HL-60/S4 treated with phorbol 12-myristate 13-acetate at 8.2 ng/mL for 4 days and 3 days (cell line): ENCODE data around the gene LRP1-AS.

Source experiments
- in situ Hi-C: fragments of 300-500 bp; cut with MboI; formaldehyde crosslinking; loops from 2 replicates; pipeline ENCODE4 v1.15.0; 2022; ENCODE audit warnings: low sequenced_read_pairs

The LRP1-AS gene

DNA sequence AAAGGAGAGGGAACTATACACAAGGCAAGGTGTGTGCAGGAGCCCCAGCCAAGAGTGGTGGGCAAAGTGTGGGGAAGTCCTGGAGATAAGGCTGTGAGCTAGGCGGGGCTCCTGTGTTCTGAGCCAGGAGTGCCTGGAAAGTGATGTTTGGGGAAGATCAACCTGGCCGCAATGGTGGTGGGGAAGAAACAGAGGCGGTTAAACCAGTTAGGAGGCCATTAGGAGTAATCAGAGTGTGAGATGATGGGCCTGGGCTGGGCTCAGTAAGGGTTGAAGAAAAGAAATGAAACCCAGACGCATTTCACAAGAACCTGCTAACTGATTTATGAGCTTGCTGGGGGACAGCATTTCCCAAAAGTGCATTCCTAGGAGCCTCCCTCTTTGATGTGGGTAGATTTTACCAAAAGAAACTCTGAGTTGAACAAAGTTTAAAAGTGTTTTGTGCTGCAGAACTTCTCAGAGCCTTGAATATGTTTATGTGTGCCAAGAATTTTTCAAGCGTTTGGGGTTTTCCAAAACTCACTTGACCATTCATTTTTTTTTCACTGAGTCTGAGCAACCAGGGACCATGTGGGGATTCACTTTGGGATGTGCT is 34.2 kb upstream of the LRP1-AS start:
- in situ Hi-C loops = loop anchor here (25.0 kb wide), 1 partner anchor 419 kb away; the partner anchor contains the start of genes HSD17B6 and PRIM1

DNA sequence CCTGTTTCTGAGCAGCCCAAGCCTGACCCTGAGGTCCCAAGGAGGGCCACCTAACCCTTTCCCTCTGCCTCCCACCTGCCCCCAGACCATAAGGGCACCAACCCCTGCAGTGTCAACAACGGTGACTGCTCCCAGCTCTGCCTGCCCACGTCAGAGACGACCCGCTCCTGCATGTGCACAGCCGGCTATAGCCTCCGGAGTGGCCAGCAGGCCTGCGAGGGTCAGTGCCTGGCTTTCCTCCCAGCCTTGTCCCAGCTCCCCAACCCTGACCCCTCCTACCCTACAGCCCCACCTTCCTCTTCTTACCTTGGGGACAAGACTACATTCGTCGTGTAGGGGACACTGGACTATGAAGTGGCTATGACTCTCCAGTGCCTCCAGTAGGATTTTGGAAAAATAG is 33.7 kb upstream of the LRP1-AS start:
- in situ Hi-C loops = loop anchor here (25.0 kb wide), 1 partner anchor 419 kb away; the partner anchor contains the start of genes HSD17B6 and PRIM1

DNA sequence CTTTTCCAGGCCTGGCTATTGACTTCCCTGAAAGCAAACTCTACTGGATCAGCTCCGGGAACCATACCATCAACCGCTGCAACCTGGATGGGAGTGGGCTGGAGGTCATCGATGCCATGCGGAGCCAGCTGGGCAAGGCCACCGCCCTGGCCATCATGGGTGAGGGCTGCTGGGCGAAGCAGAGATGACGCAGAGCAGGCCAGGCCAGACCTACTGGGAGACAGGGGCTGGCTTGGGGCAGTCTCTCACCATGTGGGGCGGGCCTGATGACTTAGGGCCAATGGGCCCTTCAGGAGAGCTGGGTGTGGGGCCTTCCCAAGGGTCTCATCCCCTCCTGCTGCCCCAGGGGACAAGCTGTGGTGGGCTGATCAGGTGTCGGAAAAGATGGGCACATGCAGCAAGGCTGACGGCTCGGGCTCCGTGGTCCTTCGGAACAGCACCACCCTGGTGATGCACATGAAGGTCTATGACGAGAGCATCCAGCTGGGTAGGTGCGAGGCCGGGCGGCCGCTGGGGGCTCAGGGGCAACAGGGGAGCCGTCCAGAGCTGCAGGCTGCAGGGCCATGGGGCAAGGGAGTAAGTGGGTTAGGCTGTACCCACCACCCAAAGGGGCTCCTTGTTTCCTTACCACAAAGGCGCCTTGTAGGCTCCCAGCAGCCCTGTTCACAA is 33.0 kb upstream of the LRP1-AS start:
- in situ Hi-C loops = loop anchor here (25.0 kb wide), 1 partner anchor 418 kb away; the partner anchor contains the start of genes HSD17B6 and PRIM1

DNA sequence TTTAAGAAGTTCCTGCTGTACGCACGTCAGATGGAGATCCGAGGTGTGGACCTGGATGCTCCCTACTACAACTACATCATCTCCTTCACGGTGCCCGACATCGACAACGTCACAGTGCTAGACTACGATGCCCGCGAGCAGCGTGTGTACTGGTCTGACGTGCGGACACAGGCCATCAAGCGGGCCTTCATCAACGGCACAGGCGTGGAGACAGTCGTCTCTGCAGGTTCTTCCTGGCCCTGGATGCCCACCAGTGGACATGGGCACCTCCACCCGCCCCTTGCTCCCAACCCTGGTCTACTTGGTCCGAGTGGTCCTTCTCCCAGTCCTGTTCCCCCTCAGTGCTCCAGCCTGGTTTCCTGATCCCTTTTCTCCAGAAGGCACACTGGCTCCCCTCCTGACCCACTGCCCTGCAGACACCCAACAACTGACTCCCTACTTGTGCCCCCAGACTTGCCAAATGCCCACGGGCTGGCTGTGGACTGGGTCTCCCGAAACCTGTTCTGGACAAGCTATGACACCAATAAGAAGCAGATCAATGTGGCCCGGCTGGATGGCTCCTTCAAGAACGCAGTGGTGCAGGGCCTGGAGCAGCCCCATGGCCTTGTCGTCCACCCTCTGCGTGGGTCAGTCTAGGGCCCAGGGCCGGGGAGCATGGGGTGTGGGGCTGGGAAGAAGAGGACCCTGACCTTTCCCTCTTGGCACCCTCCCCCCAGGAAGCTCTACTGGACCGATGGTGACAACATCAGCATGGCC is 32.1 kb upstream of the LRP1-AS start:
- in situ Hi-C loops = loop anchor here (5.0 to 25.0 kb wide), 3 partner anchors 57 to 417 kb away; partner anchors contain the start of genes HSD17B6 and PRIM1

DNA sequence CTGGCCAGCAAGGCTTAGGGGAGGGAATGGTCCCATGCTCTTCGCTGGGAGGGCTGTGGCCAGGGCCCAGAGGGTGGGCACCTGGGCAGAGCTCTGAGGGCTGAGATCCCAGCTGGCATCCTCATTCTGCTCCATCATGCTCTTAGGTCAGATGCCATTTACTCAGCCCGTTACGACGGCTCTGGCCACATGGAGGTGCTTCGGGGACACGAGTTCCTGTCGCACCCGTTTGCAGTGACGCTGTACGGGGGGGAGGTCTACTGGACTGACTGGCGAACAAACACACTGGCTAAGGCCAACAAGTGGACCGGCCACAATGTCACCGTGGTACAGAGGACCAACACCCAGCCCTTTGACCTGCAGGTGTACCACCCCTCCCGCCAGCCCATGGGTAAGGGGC is 30.8 kb upstream of the LRP1-AS start:
- in situ Hi-C loops = loop anchor here (5.0 to 25.0 kb wide), 3 partner anchors 56 to 416 kb away; partner anchors contain the start of genes HSD17B6 and PRIM1

DNA sequence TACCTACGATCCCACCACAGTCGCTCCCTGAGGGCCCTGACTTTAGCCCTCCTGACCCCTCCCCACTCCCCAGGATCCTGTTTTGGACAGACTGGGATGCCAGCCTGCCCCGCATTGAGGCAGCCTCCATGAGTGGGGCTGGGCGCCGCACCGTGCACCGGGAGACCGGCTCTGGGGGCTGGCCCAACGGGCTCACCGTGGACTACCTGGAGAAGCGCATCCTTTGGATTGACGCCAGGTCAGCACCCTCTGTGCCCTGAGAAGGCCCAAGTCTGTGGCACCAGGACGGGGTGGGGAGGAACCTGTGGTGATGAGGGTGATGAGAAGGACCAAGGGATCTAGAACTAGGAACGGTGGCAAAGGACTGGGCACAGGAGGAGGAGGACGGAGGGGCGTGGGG is 29.9 kb upstream of the LRP1-AS start:
- in situ Hi-C loops = loop anchor here (5.0 to 25.0 kb wide), 3 partner anchors 55 to 415 kb away; partner anchors contain the start of genes HSD17B6 and PRIM1

DNA sequence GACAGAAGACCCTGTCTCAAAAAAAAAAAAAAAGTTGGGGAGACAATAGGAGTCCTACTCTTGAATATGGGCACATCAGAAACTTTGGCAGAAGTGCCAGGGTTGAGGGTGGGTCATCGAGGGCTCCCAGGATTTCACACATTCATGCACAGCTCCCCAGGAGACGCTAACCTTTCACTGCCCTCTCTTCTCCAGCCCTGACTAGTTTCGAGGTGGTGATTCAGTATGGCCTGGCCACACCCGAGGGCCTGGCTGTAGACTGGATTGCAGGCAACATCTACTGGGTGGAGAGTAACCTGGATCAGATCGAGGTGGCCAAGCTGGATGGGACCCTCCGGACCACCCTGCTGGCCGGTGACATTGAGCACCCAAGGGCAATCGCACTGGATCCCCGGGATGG is 29.4 kb upstream of the LRP1-AS start:
- in situ Hi-C loops = loop anchor here (5.0 to 25.0 kb wide), 3 partner anchors 55 to 415 kb away; partner anchors contain the start of genes HSD17B6 and PRIM1

DNA sequence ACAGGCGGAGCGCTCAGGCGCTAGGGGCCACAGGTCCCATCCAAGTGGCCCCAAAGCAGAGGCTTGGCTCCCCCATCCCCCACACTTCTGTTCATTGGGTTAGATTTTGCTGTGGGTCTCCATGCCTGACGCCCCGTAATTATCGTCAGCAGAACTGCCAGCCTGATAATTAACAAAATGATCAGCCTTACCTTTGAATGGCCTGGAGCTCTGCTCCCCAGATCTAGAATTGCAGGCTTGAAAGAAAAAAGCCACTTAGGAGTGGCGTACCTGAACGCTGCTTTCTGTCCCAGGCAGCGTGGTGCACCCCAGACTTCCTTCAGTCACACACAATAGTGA is 28.7 kb upstream of the LRP1-AS start:
- in situ Hi-C loops = loop anchor here (5.0 to 25.0 kb wide), 3 partner anchors 54 to 414 kb away; partner anchors contain the start of genes HSD17B6 and PRIM1

DNA sequence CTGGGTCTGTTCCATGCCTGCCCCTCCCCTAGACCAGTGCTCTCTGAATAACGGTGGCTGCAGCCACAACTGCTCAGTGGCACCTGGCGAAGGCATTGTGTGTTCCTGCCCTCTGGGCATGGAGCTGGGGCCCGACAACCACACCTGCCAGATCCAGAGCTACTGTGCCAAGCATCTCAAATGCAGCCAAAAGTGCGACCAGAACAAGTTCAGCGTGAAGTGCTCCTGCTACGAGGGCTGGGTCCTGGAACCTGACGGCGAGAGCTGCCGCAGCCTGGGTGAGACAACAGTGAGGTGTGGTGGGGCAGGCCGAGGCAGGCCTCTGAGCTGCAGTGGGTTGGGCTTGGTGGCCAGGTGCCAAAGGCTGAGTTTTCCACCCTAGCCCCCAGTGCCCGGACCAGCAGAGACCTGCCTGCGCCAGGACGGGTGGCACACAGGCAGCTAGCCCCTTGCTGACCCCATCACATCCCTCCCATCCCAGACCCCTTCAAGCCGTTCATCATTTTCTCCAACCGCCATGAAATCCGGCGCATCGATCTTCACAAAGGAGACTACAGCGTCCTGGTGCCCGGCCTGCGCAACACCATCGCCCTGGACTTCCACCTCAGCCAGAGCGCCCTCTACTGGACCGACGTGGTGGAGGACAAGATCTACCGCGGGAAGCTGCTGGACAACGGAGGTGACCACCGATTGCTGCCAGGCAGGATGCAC is 28.2 kb upstream of the LRP1-AS start:
- in situ Hi-C loops = loop anchor here (5.0 to 25.0 kb wide), 3 partner anchors 53 to 413 kb away; partner anchors contain the start of genes HSD17B6 and PRIM1

DNA sequence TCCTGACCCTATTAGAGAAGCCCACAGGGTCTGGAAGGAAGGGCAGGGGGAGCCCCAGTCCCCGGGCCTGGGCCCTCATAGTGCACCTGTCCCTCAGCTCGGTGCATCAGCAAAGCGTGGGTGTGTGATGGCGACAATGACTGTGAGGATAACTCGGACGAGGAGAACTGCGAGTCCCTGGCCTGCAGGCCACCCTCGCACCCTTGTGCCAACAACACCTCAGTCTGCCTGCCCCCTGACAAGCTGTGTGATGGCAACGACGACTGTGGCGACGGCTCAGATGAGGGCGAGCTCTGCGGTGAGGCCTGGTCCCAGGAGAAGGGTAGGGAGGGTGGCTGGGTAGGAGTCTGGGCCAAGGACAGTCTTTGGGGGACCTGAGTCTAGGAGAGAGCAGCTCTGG is 26.3 kb upstream of the LRP1-AS start:
- in situ Hi-C loops = loop anchor here (10.0 kb wide), 1 partner anchor 109 kb away; no protein-coding TSS in a partner anchor

DNA sequence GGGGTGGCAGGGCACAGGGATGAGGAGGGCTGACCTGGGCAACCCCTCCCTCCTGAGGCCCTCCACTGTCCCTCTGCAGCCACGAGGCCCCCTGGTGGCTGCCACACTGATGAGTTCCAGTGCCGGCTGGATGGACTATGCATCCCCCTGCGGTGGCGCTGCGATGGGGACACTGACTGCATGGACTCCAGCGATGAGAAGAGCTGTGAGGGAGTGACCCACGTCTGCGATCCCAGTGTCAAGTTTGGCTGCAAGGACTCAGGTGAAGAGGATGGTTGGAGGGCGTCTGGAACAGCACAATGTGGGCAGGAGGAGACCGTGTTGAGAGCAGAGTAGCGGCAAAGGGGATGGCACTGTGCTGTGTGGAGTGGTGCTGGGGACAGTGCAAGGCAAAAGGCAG is 25.7 kb upstream of the LRP1-AS start:
- in situ Hi-C loops = loop anchor here (10.0 kb wide), 1 partner anchor 108 kb away; no protein-coding TSS in a partner anchor

DNA sequence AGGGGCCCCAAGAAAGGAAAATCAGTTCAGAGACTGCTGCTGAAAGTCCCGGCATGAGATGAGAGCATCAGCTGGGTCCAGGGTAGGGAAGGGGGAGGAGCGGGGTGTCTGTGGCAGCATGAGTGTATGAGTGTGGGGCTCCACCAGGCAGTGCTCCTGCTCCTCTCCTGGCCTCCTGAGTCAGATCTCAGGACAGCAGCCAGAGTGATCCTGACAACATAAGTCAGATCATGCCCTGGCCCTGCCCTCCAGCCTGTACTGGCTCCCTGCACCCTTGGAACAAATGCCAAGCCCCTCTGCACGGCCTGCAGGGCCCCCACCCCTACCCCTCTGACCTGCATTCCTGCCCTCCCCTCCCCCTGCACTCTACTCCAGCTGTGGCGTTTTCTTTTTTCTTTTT is 24.2 kb upstream of the LRP1-AS start:
- in situ Hi-C loops = loop anchor here (10.0 kb wide), 1 partner anchor 107 kb away; no protein-coding TSS in a partner anchor

DNA sequence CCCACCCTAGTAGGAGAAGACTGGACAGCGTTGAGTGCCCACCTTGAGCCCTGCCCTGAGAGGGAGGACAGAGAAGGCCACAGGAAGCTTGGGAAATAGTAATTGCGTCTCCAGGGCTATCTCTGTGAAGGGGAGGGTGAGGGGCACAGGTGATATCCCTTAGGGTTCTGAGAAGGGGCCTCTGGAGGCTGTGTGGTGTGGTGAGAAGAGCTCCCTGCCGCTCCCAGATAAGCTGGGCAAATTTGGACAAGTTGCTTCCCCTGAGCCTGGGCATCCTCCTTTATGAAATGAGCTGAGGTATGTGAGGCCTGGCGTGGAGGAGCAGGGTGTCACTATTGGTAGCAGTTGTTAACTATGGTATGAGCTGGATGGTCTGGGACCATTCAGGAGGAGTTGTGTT is 23.5 kb upstream of the LRP1-AS start:
- in situ Hi-C loops = loop anchor here (10.0 kb wide), 1 partner anchor 106 kb away; no protein-coding TSS in a partner anchor

DNA sequence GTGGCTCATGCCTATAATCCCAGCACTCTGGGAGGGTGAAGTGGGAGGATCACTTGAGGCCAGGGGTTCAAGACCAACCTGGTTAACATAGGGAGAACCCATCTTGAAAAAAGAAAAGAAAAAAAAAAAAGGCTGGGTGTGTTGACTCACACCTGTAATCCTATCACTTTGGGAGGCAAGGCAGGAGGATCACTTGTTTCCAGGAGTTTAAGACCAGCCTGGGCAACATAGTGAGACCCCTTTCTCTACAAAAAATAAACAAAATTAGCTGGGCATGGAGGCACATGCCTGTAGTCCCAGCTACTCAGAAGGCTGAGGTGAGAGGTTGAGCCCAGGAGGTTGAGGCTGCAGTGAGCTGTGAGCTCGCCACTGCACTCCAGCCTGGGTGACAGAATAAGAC is 23.0 kb upstream of the LRP1-AS start:
- in situ Hi-C loops = loop anchor here (10.0 kb wide), 1 partner anchor 106 kb away; no protein-coding TSS in a partner anchor

DNA sequence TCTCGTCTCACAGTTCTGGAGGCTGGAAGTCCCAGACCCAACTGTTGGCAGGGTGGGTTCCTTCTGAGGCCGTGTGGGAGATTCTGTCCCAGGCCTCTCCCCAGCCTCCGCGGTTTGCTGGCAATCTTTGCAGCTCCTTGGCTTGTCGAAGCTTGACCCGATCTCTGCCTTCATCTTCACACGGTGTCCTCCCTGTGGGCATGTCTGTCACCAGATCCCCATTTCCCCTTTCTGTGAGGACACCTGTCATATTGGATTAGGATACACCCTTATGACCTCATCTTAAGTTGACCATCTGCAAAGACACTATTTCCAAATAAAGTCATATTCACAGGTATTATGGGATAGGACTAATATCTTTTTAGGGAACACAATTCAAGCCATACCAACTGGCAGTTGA is 22.6 kb upstream of the LRP1-AS start:
- in situ Hi-C loops = loop anchor here (10.0 kb wide), 1 partner anchor 105 kb away; no protein-coding TSS in a partner anchor

DNA sequence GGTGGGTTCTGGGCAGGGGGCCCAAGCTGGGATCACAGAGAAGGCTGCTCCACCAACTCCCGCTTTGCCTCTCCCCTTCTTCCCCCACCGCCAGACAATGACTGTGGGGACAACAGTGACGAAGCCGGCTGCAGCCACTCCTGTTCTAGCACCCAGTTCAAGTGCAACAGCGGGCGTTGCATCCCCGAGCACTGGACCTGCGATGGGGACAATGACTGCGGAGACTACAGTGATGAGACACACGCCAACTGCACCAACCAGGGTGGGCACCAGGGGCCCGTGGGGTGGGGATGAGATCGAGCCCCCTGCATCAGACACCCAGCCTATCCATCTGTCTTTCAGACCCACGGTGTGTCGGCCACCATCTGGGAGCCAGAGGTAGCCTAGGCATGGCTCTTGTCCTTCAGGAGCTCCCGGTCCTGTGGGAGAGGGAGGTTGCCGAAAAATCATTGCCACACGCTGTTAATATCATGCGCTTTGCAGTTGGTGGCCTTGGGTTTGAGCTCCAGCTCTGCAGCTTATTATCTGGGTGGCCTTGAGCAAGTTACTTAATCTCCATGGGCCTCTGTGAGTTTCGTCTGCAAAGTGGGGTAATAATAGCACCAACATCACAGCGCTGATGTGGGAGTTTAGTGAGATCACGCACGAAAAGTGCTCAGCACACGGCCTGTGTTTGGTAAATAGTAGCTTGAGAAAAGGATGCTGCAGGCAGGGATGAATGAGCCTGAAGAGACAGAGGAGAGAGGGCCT is 21.8 kb upstream of the LRP1-AS start:
- in situ Hi-C loops = no loop called here

DNA sequence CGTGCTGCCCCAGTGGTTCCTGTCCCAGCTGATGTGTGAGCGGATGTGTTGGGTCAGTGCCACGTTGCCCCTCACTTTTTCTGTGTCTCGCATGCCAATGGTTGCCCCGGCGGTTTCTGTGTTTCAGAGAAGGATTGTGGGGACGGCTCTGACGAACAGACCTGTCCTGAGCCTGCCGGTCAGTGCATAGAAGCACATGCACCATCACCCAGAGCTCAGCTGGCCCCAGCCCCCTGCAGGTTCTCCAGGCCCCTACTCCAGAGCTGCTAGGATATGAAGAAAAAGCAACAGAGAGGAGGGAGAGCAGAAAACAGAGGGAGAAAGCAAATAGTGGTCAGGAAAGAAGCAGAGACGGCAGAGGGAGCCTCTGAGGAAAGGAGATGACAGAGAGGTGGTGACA is 20.6 kb upstream of the LRP1-AS start:
- in situ Hi-C loops = no loop called here

DNA sequence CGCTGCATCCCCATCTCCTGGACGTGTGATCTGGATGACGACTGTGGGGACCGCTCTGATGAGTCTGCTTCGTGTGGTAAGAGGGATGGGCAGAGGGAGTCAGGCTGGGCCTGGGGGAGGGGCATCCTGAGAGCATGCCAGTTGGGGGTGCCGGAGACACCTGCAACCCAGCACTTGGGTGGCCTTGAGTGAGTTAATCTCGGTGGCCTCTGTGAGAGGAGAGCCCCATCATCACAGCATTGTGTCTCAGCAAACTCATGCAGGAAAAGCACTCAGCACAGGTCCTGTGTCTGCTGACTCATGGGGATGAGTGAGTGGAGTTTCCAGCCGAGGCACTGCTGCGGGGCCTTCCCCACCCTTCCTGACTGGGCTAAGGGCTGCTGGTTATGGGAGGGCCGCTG is 19.6 kb upstream of the LRP1-AS start:
- in situ Hi-C loops = no loop called here

DNA sequence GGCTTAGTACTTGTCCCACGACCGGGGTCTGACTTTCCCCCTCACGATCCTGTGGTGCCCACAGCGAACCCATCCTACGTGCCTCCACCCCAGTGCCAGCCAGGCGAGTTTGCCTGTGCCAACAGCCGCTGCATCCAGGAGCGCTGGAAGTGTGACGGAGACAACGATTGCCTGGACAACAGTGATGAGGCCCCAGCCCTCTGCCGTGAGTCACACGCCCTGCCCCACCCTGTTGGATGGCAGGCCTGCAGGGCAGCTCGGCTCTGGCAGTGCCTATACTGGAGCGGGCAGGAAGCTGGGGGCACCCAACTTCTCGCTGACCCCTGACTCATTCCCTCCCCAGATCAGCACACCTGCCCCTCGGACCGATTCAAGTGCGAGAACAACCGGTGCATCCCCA is 18.3 kb upstream of the LRP1-AS start:
- in situ Hi-C loops = no loop called here
